HUDEP-2 (cell line): ENCODE results near the gene HMX2.

Source experiments
- DNase-seq, 76 experiments: peaks; one replicate each; lab custom pipeline; 2025; ENCODE audit not compliant: unreplicated experiment in 76 of 76; lab: John Stamatoyannopoulos, UW

Gene HMX2

DNA sequence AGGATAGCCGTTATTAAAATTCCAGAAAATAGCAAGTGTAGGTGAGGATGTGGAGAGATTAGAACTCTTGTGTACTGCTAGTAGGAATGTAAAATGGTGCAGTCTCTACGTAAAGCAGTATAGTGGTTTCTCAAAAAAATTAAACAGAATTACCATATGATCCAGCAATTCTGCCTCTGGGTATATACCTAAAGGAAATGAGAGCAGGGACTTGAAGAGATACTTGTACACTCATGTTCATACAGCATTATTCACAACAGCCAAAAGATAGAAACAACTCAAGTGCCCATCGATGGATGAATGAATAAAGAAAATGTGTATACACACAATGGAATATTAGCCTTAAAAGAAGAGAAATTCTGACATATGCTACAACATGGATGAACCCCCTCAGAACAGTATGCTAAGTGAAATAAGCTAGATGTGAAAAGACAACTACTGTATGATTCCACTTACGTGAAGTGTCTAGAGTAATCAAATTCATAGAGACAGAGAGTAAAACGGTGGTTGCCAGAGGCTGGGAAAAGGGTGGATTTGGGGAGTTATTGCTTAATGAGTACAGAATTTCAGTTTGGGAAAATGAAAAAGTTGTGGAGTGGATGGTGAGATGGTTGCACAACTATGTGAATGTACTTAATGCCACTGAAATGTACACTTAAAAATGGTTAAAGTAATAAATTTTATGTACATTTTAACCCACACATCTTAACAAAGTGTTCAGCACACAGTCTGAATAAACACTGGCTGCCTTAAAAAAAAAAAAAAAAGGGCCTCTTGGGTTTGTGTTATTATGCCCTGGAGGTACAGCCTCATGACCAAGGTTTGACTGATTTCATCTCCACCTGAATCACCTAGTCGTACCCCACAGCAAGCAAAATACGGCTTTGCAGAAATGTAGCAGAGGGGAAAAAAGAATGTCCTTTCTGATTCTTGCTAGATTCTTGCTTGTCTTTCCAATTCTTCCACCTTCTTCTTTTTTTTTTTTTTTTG is 32.5 kb downstream of the HMX2 start:
- no peak for DNase-seq

DNA sequence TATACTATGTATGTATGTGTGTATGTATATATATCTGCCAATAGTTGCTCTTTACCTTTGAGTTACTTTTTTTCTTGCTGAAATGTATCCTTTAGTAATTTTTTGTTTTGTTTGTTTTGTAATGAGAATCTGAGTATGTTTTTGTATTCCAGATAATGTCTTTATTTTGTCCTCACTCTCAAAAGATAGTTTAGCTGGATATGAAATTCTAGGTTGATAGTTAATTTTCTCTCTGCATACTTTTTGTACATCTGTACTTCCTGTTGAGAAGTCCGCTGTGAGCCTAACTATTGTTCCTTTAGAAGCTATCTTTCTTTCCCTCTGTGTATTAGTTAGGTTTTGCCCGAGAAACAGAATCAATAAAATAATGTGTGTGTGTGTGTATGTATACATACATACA is 35.8 kb downstream of the HMX2 start:
- no peak for DNase-seq

DNA sequence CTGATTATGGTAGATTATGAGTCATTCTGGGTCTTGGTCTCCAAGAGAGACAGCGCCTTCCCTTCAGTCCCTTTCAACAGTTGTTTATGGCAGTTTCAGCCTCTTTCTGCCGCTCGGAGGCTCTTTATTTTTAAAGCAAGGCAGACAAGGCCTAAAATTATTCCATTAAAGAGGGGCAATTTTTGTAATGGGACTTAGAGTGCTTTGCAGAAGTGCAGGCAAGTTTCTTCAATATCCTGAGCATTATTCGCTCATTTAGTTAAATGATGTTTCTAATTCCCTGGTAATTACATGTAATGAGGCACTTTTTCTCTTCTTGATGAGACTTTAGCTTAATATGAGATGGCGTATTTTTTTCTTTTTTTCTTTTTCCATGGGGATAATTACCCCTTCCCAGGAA is 39.8 kb downstream of the HMX2 start:
- DNase-seq: no peak

DNA sequence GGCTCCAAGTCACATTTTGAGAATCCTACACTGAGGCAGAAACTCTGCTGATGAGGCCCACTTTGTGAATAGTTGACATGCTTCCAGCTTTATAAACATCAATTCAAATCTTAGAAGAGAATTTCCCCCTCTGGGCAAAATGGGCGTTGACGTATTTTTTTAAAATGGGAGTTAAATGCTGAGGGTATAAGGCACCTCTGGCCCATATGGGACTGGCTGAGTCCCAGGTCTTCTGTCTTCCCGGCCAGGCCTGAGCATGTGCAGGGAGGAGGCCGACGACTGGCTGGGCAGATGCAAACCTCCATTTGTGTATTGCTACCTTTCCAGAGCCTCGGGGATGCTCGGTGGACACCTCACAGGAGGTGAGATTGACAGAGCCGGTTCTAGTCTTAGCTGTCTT is 44.0 kb downstream of the HMX2 start:
- DNase-seq: no peak

GRCh38 chr10:123194056-123194455 is 46.1 kb downstream of the HMX2 start:
- DNase-seq: no peak
